ENCODE data around the gene PLA2G4F.
"Not testable (repeated sequence)": the region's sequence is repeated elsewhere in the genome, so short reads cannot be mapped to it uniquely, and the experiment has no call there.

PLA2G4F gene

DNA sequence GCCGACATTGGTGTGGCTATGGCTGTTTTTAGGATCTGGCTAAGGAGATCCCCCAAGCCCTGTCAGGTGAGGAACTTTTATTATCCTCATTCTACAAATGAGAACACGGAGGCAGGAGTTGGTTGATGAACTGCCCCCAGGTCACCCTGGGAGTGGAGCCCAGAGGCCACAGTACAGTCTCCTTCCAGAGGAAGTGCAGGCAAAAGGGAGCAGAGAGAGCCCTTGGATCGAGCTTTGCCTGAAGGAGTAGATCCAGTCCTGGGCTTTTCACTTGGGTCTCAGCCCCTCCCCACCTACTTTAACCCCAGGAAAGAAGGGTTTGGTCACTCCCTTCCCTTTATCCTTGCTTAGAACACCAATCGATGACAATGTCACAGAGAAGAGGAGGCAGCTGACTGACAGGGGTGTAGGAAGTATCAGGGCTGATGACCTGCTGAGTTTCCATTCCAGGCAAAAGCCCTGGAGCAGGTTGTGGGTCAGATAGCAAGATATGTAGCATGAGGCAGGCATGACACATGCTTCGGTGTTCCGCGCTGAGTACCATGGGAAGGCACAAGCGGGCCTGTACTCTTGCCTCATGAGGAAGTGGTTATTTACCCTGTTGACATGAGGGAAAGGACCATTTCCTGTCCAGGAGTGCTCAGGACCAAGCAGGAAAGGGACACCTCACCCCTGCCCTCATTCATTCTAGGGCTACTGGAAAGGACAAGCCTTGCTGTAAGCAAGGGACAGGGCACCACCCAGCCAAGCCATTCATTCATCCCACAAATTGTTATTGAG, 56.2 kb downstream of the PLA2G4F start:
- no peak for DNase-seq (ENCODE audit: low spot score)

DNA sequence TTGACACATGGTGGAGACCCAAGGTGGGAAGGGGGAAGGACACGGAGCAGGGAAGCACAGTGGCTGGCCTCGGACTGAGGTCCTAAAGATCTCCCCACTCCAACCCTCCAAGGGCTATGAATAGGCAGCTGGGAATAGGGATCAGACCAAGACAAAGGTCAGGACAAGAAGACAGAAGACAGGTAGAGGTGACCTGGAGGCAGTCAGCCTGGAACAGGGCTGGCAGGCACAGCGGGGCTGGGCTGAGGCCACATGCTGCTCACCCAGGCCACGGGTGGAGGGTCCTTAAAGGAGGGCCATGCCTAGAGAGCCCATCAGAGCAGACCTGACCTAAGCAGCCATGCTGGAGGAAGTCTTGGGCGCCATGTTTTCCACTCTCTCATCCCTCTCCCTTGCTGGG, 59.4 kb downstream of the PLA2G4F start:
- DNase-seq (ENCODE audit: low spot score), result no peak

DNA sequence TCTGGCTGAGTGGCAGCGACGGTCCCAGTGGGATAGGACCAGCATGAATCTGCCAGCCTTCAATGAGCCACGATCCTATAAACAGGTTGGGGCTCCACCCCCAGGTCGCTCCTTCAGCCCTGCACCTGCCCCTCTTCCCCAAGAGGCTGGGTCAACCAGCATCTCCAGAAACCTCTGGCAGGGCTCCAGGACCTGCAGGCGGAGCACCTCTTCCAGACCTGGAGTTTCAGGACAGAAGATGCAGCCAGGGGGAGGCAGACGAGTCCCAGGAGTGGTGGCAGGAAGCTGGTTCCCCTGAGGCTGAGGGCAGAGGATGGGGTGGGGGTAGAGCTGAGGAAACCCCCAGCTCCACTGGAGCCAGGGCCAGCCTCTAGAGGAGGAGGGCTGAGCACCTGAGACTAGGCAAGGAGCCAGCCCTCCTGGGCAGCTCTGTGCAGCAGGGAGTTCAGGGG, 61.9 kb downstream of the PLA2G4F start, which contains the start of gene PLA2G4D:
PLA2G4D (minus strand) TSS at position 51 of the 452 bp plus-strand sequence. CDS start 103 bp downstream, outside the sequence.
- no peak for DNase-seq (ENCODE audit: low spot score)

DNA sequence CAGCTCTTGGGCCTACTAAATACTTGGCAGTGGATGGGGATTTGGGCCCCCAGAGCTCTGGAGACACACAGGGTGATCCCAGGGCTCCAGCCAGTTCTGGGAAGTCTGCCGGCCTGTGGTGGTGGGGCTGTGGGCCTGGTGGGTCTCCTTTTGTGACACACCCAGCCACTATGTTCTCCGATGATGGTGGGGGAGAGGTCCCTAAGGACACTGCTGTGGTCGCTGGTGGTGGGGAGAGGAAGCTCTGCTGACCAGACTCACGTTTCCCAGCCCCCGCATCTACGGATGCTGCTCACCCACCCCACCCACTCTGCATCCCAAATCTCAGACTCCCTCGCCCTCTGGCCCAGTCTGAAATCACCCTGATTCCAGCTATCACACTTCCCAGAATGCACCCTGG, 62.5 kb downstream of the PLA2G4F start:
- DNase-seq (ENCODE audit: low spot score), result no peak

DNA sequence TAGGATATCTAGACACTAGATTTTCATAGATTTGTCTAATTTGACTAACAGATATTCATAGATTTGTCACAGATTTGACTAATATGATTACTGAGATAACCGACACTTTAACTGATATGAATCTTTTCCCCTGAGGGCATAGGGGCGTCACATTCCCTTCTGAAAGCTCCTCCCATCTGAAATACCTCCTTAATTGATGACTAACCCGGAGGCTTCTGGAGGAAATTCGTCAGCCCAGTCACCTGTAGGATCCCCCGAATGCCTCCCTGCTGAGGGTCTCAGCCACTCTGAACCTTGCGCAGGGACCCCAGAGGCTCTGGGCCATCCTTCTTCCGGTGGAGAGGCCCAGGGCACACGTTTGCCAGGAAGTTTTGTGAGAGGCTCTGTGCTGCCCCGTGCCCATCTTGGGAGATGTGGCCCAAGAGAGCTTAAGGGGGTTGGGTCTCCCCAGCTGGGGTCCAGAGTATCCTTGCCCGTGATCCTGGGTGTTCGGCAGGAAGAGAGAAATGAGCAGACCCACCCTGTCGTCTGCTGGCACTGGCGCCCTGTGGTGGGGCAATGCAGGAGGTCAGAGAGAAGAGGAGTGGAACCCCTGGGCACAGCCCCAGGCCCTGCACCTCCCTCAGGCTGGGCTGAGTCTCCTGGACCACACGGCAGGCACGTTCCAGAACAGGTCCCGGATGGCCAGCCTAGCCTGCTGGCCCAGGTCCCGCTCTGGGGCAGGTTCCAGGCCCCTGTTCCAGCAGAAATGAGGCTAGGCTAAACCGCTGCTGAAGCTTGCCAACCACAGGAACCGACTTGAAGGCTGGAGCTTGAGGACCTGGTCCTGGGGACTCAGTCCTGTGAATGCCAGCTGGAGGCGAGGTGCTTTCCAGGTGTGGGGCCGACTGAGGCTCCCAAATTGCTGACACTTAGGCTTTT, 63.8 kb downstream of the PLA2G4F start:
- DNase-seq (ENCODE audit: low spot score), result peak; percentile 14

DNA sequence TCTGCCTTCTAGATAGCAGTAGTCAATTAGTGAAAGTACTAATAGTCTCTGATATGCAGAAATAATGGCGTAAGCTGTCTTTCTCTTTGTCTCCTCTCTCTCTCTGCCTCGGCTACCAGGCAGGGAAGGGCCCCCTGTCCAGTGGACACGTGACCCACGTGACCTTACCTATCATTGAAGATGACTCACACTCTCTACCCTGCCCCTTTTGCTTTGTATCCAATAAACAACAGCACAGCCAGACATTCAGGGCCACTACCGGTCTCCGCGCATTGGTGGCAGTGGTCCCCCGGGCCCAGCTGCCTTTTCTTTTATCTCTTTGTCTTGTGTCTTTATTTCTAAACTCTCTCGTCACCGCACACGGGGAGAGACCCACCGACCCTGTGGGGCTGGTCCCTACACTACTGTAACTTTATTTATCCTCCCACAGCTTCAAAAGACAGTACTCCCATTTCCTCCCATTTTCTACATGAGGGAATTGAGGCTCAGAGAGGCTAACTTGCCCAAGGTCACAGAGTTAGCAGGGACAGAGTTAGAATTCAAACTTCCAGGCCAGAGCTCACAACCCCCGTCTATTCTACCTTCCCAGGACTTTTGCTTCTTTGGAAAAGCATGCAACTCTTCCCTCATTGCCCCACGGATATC, 64.6 kb downstream of the PLA2G4F start:
- DNase-seq (ENCODE audit: low spot score), result not testable (repeated sequence)

DNA sequence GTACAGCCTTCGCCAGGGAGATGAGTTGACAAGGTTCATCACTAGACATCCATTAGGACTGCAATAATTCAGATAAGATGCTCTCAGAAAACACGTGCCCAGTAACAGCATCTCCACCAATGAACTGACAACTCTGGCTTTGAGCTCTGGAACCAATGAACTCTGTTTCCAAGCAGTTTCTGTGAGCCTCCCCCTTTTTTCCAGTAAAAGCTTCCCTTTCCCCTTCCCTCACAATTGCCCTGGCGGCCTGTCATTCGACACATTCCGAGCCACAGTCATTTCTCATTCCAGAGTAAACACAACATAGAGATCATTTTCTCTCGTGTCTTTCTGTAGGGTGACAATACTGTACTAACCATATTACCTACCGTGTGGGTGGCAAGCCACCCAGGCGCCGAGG, 65.7 kb downstream of the PLA2G4F start:
- DNase-seq (ENCODE audit: low spot score), result no peak

DNA sequence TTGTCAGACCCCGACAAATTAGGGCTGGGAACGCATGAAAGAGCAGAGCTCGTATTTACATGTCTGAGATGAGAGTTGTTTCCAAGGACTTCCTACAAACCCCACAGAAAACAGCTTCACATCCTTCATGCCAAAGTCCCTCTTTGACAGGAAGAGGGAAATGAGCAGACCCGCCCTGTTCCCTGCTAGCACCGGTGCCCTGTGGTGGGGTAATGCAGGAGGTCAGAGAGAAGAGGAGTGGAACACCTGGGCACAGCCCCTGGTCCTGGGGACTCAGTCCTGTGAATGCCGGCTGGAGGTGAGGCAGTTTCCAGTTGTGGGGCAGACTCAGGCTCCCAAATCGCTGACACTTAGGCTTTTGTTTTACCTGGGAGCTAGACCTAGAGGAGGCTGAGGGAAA, 66.1 kb downstream of the PLA2G4F start:
- DNase-seq (ENCODE audit: low spot score), result peak; percentile 17

DNA sequence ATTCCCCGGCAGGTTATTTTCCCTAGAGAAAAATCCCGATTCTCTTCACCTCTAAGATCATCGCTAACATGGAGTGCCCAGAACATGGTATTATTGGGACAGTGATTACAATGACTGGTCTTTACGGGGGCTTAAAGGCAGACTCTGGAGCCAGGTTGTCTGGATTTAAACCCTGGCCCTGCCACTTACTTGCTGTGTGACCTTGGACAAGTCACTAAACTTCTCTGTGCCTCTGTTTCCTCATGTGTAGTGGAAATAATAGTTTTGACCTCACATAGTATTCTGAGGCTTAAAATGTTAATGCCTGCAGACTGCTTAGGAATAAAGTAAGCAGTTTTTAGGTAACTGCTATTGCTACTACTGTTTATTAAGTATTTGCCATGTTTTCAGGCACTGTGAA, 66.5 kb downstream of the PLA2G4F start:
- DNase-seq (ENCODE audit: low spot score), result no peak

All from D341Med (cell line).